Natural killer cell (primary cell): ENCODE results near the gene TMEM17. TPM values are rescaled to one million over a fixed set of nuclear protein-coding genes. Genes with fewer than 3 reads are reported as not detected.
A peak's percentile ranks its signal among the peaks of the same experiment; 100 is the strongest.

ENCODE experiments used
- ATAC-seq, 3 donors: fragments of 150-1000 bp in 2 of 3; fragments of 200-7000 bp in 1 of 3; cut with Tn5 transposase; 1 replicate in 1 of 3; 2 replicates in 2 of 3; pipeline ENCODE4 v1.10.0; 2021; ENCODE audit warnings: mild to moderate bottlenecking in 2 of 3, moderate library complexity in 2 of 3
- DNase-seq, 2 donors: peaks; one replicate each; pipeline versions ENCODE4 v3.0.0 to v3.0.0-alpha.2; 2013 to 2021; ENCODE audit warnings: mixed read lengths in 1 of 2
- H3K27ac ChIP-seq: one replicate; pipeline ENCODE4 v1.5.1; 2013; ENCODE audit warnings: mild to moderate bottlenecking, low read length
- H3K27me3 ChIP-seq: one replicate; pipeline ENCODE4 v1.6.1; 2013; ENCODE audit warnings: low read length; ENCODE audit not compliant: control insufficient read depth, insufficient read depth
- H3K36me3 ChIP-seq: one replicate; pipeline ENCODE4 v1.6.1; 2013; ENCODE audit warnings: low read length; ENCODE audit not compliant: control insufficient read depth, insufficient read depth
- H3K4me1 ChIP-seq: one replicate; pipeline ENCODE4 v1.6.1; 2013; ENCODE audit warnings: low read length; ENCODE audit not compliant: control insufficient read depth, insufficient read depth
- H3K4me3 ChIP-seq: one replicate; pipeline ENCODE4 v1.5.1; 2013; ENCODE audit warnings: low read length
- H3K9me3 ChIP-seq: one replicate; pipeline ENCODE4 v1.6.1; 2013; ENCODE audit warnings: low read length; ENCODE audit not compliant: control insufficient read depth, insufficient read depth
- H3K27ac Mint-ChIP-seq, 2 donors: one replicate each; pipeline ENCODE4 v1.8.0; 2022; ENCODE audit warnings: mild to moderate bottlenecking in 2 of 2, mixed read lengths in 2 of 2, moderate library complexity in 1 of 2
- H3K27me3 Mint-ChIP-seq, 2 donors: one replicate each; pipeline ENCODE4 v1.8.0; 2022; ENCODE audit warnings: low read depth in 2 of 2, mixed read lengths in 2 of 2
- H3K36me3 Mint-ChIP-seq: one replicate; pipeline ENCODE4 v1.8.0; 2022; ENCODE audit warnings: mixed read lengths
- H3K4me1 Mint-ChIP-seq, 2 donors: one replicate each; pipeline ENCODE4 v1.8.0; 2022; ENCODE audit warnings: mixed read lengths in 2 of 2
- H3K4me3 Mint-ChIP-seq: one replicate; pipeline ENCODE4 v1.8.0; 2022; ENCODE audit warnings: mild to moderate bottlenecking, moderate library complexity, mixed read lengths
- H3K9me3 Mint-ChIP-seq, 2 donors: one replicate each; pipeline ENCODE4 v1.8.0; 2022; ENCODE audit warnings: mixed read lengths in 2 of 2
- WGBS: methylation state at CpG from one replicate; pipeline ENCODE4 v1.1.7; 2013; ENCODE audit warnings: missing lambda C conversion rate; ENCODE audit not compliant: insufficient coverage; 5-methylcytosine and 5-hydroxymethylcytosine counted together
- intact Hi-C: fragments of 100-400 bp; cut with micrococcal nuclease; formaldehyde crosslinking; loops from one replicate; pipeline ENCODE4 v1.14.2; 2022
- total RNA-seq, 4 donors: library from RNA; stranded (reverse); fragments of 120-200 nt in 1 of 4; gene quantifications; one replicate each; pipeline versions ENCODE4 v1.2.3 to v1.2.4, GENCODE V29; 2013 to 2022
- TF ChIP-seq, protein P1 (sequence below): fragments of 200-600 bp; IDR thresholded peaks from one replicate; pipeline ENCODE4 v1.8.0; 2022; ENCODE audit warnings: antibody characterized with exemption

Gene TMEM17
- total RNA-seq, 3 donors from 2014 or later (not counting 1 experiment from before 2014, with no cell fraction given) = 0.18 TPM; not detected in 2

GRCh38 chr2:62473246-62473827 is 32.7 kb downstream of the TMEM17 start:
- ATAC-seq = no peak
- intact Hi-C loops = no loop called here
- H3K9me3 Mint-ChIP-seq = no peaks in the 10 kb centered on the region
- 100% methylated on average over 1 of the region's 1 CpG for WGBS
- H3K4me1 Mint-ChIP-seq = peaks cover 28 to 33% of the 10 kb centered on the region in 2 donors
- H3K4me3 Mint-ChIP-seq = peak overlapping the region; percentile 37
- Histone ChIP-seq H3K4me1 (peaks cover 16% of the 10 kb centered on the region), H3K36me3 (no peaks in the 10 kb centered on the region), H3K4me3 (no peak overlapping the region), H3K27me3 (no peaks in the 10 kb centered on the region), H3K9me3 (no peaks in the 10 kb centered on the region), H3K27ac (no peak overlapping the region)
- TF ChIP-seq, protein P1, sequence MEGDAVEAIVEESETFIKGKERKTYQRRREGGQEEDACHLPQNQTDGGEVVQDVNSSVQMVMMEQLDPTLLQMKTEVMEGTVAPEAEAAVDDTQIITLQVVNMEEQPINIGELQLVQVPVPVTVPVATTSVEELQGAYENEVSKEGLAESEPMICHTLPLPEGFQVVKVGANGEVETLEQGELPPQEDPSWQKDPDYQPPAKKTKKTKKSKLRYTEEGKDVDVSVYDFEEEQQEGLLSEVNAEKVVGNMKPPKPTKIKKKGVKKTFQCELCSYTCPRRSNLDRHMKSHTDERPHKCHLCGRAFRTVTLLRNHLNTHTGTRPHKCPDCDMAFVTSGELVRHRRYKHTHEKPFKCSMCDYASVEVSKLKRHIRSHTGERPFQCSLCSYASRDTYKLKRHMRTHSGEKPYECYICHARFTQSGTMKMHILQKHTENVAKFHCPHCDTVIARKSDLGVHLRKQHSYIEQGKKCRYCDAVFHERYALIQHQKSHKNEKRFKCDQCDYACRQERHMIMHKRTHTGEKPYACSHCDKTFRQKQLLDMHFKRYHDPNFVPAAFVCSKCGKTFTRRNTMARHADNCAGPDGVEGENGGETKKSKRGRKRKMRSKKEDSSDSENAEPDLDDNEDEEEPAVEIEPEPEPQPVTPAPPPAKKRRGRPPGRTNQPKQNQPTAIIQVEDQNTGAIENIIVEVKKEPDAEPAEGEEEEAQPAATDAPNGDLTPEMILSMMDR = no peak
- H3K36me3 Mint-ChIP-seq = no peaks in the 10 kb centered on the region
- no peak for DNase-seq
- H3K27ac Mint-ChIP-seq = peak overlapping the region; percentile 83 to 84
- no peaks in the 10 kb centered on the region for H3K27me3 Mint-ChIP-seq

- Histone ChIP-seq H3K27ac (no peak overlapping the region), H3K9me3 (no peaks in the 10 kb centered on the region), H3K27me3 (no peaks in the 10 kb centered on the region), H3K4me1 (peaks cover 16% of the 10 kb centered on the region), H3K4me3 (no peak overlapping the region), H3K36me3 (no peaks in the 10 kb centered on the region)
- WGBS = 74% methylated on average over 2 of the region's 2 CpGs
- Mint-ChIP-seq H3K27me3 (no peaks in the 10 kb centered on the region), H3K4me3 (no peak overlapping the region), H3K36me3 (no peaks in the 10 kb centered on the region), H3K9me3 (no peaks in the 10 kb centered on the region), H3K4me1 (peaks cover 28 to 33% of the 10 kb centered on the region in 2 donors), H3K27ac (no peak overlapping the region)
- TF ChIP-seq, protein P1 = no peak
- intact Hi-C loops = no loop called here
- ATAC-seq (no peak), DNase-seq (no peak)
Measured at GRCh38 chr2:62472312-62472711, 33.7 kb downstream of the TMEM17 start.

- Histone ChIP-seq H3K9me3 (no peaks in the 10 kb centered on the region), H3K27me3 (no peaks in the 10 kb centered on the region), H3K4me1 (peaks cover 16% of the 10 kb centered on the region), H3K4me3 (no peak overlapping the region), H3K27ac (no peak overlapping the region), H3K36me3 (no peaks in the 10 kb centered on the region)
- 93% methylated on average over 6 of the region's 7 CpGs for WGBS
- Mint-ChIP-seq H3K27me3 (no peaks in the 10 kb centered on the region), H3K4me1 (peaks cover 27 to 33% of the 10 kb centered on the region in 2 donors), H3K9me3 (no peaks in the 10 kb centered on the region), H3K27ac (no peak overlapping the region), H3K36me3 (no peaks in the 10 kb centered on the region), H3K4me3 (no peak overlapping the region)
- no peak for ATAC-seq
- DNase-seq = no peak
- TF ChIP-seq, protein P1 = no peak
- intact Hi-C loops = no loop called here
Measured at GRCh38 chr2:62471816-62472215, 34.2 kb downstream of the TMEM17 start.

DNA sequence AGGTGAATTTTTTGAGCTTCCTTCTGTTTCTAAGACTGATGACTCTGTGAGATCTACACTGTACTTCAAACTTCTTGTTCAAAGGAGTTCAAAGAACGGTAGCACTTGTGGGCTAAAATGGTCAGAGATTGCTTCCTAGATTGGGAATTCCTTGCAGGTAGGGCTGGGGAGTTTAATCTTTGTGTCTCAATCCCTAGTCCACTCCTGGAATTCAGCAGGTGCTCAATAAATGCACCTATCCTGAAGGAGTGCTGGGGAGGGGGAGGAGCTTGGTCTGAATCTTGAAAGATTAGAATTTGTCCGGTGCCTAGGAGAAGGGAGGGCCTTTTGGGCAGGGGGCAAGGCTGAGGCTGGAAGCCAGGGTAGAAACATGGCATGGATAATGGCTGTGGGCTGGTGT is 34.6 kb downstream of the TMEM17 start:
- H3K9me3 Mint-ChIP-seq = no peaks in the 10 kb centered on the region
- Histone ChIP-seq H3K27ac (no peak overlapping the region), H3K27me3 (no peaks in the 10 kb centered on the region), H3K4me1 (peaks cover 16% of the 10 kb centered on the region), H3K9me3 (no peaks in the 10 kb centered on the region), H3K36me3 (no peaks in the 10 kb centered on the region), H3K4me3 (no peak overlapping the region)
- intact Hi-C loops = no loop called here
- WGBS = 87% methylated on average over 2 of the region's 2 CpGs
- TF ChIP-seq, protein P1 = no peak
- ATAC-seq = no peak
- H3K36me3 Mint-ChIP-seq = no peaks in the 10 kb centered on the region
- peaks cover 23 to 29% of the 10 kb centered on the region in 2 donors for H3K4me1 Mint-ChIP-seq
- no peaks in the 10 kb centered on the region for H3K27me3 Mint-ChIP-seq
- H3K27ac Mint-ChIP-seq = no peak overlapping the region
- DNase-seq = no peak
- H3K4me3 Mint-ChIP-seq = no peak overlapping the region
